CD4-positive, alpha-beta T cell treated with Interleukin-6 for 4 hours (primary cell): ENCODE data around the gene FAM209A.
"Not testable (repeated sequence)": the region's sequence is repeated elsewhere in the genome, so short reads cannot be mapped to it uniquely, and the experiment has no call there.

ENCODE experiments used
- DNase-seq: peaks from one replicate; pipeline ENCODE4 v3.0.0-alpha.2; 2020; ENCODE audit warnings: mixed read lengths

FAM209A gene

DNA sequence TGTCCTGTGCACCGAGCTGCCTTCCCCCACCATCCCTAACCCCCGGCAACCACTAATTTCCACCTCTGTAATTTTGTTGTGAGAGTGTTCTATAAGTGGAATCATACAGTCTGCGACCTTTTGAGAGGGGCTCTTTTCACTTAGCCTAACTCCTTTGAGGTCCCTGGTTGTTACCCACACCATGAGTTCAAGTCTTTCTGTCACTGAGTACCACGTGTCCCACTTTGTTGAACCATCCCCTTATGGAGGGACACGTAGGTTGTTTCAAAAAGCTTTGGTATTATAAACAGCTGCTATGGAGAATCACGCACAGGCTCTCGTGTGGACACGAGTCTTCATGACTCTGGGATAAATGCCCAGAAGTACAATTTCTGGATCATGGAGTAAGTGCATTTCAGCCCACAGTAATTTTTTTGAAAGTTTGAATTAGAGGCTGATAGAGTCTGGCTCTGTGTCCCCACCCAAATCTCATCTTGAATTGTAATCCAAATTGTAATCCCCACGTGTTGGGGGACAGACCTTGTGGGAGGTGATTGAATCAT is 18.0 kb downstream of the FAM209A start:
- no peak for DNase-seq

DNA sequence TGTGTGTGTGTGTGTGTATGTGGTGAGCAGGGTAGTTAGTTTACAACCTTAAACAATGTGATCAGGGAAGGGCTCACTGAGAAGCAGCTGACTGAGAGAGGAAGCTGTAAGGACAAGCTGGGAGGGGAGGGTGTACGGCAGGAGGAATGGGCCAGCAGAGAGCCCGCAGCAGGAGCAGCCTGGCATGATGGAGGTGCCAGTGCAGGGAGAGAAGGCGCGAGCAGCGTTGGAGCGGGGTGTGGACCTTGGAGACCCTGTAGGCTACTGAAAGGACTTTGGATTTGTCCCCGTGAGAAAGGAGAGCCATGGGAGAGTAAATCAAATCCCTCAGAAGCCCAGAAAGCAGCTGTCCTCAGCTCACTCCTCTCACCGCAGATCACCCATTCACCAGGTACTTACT is 27.0 kb downstream of the FAM209A start:
- no peak for DNase-seq

DNA sequence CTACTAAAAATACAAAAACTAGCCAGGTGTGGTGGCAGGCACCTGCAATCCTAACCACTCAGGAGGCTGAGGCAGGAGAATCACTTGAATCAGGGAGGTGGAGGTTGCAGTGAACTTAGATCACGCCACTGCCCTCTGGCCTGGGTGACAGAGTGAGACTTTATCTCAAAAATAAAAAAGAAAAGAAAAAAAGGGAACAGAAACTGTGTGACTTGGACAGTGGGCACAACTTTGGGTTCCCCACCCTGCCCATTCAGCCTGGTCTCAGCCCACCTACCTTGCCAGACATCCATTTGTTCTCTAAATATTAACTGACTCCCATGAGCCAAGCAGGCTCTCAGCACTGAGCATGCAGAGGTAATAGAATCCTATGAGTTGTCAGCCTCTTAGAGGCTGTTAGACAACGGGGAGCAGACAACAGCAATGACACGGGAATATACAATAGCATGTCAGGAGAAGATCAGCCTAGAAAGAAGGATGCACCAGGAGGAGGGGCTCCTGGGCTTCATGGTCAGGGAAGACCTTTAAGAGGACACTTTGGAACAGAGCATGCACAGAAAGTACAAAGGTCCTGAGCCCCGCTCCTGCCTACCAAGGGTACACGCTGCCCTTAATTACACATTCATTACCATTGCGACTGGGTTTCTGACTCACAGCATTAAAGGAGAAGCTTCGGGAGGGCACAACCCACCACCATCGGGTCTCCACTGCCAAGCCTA is 28.5 kb downstream of the FAM209A start:
- DNase-seq, result no peak

DNA sequence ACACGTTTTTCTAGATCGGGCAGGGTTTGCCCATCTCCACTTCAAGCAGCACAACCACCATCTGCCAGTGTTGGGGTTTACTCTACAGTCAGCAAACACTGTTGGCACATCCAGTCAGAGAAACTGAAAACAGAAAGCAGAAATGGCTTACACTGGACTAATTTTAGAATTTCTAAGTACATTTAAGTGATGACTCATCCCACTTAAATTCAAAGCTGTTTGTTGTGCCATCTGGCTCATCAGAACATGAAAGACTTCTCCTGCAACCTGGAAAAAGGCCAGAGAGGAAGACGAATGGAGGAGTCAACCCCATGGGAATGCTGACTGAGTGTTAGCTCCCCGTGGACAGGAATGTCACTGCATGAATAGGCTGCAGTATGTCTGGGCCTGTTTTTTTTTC is 30.3 kb downstream of the FAM209A start:
- DNase-seq, result no peak

DNA sequence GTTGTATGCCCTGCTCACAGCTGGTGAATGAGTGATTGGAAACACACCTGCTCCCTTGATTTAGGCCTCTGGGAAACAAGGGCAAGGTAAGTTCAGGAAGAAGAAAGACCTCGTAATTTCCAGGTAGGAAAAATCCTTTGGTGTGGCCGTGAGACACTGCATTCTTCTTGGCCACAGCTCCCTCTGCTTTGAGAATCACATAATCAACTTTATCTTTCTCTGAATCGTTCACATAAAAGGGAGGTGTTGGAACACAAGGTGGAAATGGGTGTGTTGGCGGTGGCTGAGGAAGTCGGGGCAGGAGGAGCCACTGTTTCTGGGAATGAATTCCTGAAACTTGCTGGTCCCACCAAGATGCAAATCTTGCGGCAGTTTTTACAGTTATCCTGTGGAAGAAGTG is 34.4 kb downstream of the FAM209A start:
- no peak for DNase-seq

DNA sequence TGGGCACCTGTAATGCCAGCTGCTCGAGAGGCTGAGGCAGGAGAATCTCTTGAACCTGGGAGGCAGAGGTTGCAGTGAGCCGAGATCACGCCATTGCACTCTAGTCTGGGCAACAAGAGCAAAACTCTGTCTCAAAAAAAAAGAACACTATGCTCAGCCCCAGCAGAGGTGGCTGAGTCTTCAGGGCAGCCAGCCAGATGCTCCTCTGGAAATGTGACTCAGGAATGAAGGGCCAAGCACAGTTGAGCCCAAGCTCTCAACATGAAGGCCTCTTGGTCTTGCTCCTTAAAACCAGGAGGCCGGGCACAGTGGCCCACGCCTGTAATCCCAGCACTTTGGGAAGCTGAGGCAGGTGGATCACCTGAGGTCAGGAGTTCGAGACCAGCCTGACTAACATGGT is 40.0 kb downstream of the FAM209A start:
- DNase-seq, result not testable (repeated sequence)

DNA sequence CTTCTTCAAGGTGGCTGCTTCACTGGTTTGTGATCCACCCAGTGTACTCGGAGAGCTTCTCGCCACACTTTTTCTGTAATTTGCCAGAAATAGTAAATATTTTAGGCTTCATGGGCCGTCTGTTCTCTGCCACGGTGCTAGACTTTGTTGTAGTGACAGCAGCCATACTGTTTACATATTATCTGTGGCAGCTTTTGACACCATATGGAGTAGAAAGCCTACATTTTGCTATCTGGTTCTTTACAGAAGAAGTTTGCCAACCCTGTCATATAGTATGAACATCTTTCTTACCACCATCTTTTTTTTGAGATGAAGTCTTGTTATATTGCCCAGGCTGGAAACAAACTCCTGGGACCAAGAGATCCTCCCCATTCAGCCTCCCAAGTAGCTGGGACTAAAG is 41.0 kb downstream of the FAM209A start:
- no peak for DNase-seq

DNA sequence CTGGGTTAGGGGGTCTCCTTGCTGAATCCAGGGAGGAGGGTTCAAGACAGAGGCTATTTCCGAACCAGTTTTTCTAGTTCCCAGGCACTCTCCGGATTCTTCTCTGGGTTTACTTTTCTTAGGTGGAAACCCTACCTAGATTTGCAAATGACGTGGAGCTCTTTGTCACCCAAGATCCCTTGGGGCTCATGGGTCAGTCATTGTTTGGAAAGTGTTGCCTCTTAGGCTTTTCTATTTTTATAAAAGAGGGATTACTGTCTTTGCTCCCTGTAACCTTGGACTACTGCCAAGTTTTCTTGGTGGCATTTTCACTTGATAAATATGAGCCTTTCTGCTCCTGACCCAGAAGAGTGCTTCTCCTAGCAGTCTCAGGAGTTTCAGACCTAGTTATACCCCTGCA is 42.1 kb downstream of the FAM209A start:
- no peak for DNase-seq

DNA sequence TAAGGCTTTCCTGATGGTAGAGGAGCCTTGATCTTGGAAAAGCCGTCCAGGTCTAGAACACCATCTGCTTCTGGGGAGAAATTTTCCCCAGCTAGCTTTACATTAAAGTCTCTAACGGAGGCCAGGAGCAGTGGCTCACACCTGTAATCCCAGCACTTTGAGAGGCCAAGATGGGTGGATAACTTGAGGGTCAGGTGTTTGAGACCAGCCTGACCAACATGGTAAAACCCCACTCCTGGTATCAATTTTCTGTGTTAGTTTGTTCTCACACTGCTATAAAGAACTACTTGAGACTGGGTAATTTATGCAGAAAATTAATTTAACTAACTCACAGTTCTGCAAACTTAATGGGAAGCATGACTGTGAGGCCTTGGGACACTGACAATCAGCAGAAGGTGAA is 46.3 kb downstream of the FAM209A start:
- DNase-seq, result no peak

DNA sequence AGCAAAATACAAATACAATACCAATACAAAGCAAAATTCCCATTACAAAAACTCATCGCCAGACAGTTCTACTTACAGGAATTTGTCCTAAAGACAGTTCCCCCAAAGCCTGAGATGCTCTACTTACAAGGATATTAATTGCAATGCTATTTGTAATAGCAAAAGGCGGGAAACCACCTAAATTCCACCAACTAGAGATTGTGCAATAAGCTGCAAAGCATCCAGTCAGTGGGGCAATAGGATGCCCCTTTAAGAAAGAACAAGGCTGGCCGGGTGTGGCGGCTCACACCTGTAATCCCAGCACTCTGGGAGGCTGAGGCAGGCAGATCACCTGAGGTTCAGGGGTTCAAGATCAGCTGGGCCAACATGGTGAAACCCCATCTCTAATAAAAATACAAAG is 47.6 kb downstream of the FAM209A start:
- no peak for DNase-seq

DNA sequence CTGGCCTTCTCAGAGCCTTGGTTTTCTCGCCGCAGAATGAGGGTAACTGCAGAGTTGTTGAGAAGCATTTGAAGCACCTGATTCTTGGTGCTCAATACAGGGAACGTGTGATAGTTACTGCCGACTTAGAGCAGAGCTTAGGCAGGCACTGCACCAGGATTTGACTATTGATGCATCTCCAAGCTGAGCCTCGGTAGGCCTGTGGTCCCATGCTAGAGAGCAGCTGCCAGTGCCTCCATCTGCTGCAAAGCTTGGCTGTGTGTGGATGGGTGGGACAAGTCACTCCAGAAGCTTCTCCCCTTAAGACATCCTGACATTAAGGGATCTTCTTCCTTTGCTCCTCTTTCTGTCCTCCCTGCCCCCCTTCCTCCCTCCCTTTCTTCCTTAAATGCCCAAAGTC is 49.4 kb downstream of the FAM209A start:
- DNase-seq, result no peak

DNA sequence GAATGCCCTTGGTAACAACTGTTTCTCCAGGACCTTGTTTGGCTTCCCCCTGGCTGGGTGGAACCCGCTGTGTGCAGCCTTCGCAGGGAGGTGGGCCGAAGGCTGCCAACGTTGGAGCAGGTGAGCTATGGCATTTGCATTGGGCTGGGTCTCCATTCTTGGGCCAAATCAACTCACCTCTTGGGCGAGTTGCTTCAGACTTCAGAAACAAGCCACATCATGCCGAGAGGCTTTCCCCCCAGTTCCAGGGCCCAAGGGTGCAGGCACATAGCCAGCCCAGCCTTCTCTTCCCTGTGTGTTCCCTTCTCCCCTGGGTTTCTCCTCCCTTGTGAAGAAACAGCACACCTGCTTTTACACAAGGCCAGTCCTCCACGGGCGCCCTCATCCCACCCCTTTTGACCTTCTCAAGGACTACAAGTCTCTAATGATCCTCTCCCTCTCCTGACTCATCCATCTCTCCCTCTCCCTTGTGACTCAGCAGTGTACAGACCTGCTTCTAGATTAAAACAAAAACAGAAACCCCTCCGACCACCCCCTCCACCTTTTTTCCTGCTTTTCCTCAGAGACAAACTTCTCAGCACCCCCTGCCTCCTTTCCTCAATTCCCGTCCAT is 50.1 kb downstream of the FAM209A start:
- no peak for DNase-seq

DNA sequence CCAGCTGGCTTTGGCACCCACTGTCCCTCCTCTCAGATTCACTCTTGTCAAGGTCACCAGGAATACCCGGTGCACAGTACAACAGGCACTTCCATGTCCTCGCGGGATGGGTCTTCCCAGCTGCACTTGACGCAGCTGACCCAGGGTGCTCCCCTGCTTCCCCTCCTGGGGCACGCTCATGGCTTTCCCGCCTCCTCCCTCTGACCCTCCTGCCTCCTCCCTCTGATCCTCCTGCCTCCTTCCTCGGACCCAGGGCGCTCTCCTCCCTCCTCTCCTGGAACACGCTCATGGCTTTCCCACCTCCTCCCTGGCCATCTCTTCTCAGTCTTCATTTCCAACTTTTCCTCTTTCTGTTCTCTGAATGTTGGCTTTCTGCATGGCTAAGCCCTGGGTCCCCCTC is 50.6 kb downstream of the FAM209A start:
- DNase-seq, result no peak
